Mesenchymal stem cell (in vitro differentiated cells and primary cell): Measurements from ENCODE around the gene FCHSD1.

Experiments used
- DNase-seq: peaks from one replicate; pipeline ENCODE4 v3.0.0-alpha.2; 2013
- H2AFZ ChIP-seq: one replicate; pipeline ENCODE4 v1.6.1; 2013; ENCODE audit warnings: low read depth, mild to moderate bottlenecking, control low read depth, inconsistent platforms, low read length, moderate library complexity
- H2AK5ac ChIP-seq: 2 replicates; pipeline ENCODE4 v1.6.1; 2013; ENCODE audit warnings: low read length, moderate library complexity, mild to moderate bottlenecking, inconsistent platforms; ENCODE audit not compliant: severe bottlenecking
- H2BK120ac ChIP-seq: one replicate; pipeline ENCODE4 v1.6.1; 2013; ENCODE audit warnings: low read depth, mild to moderate bottlenecking, inconsistent platforms, low read length, moderate library complexity
- H2BK12ac ChIP-seq, 2 experiments: one replicate each; pipeline ENCODE4 v1.6.1; 2013; ENCODE audit warnings: inconsistent platforms in 2 of 2, low read length in 2 of 2, mild to moderate bottlenecking in 2 of 2, moderate library complexity in 2 of 2, control low read depth in 1 of 2
- H2BK15ac ChIP-seq: one replicate; pipeline ENCODE4 v1.6.1; 2013; ENCODE audit warnings: mild to moderate bottlenecking, low read depth, inconsistent platforms; ENCODE audit not compliant: poor library complexity, severe bottlenecking
- H2BK5ac ChIP-seq: 2 replicates; pipeline ENCODE4 v1.6.1; 2013; ENCODE audit warnings: low read depth, mild to moderate bottlenecking, low read length, control low read depth, inconsistent platforms; ENCODE audit not compliant: poor library complexity, severe bottlenecking
- H3K14ac ChIP-seq, 2 experiments: one replicate each; pipeline ENCODE4 v1.6.1; 2013; ENCODE audit warnings: inconsistent platforms in 2 of 2, low read length in 2 of 2, control low read depth in 1 of 2, mild to moderate bottlenecking in 1 of 2, moderate library complexity in 1 of 2
- H3K18ac ChIP-seq, 2 experiments: one replicate each; pipeline ENCODE4 v1.6.1; 2013; ENCODE audit warnings: inconsistent platforms in 2 of 2, low read length in 2 of 2, control low read depth in 1 of 2, low read depth in 1 of 2, mild to moderate bottlenecking in 1 of 2
- H3K23ac ChIP-seq, 2 experiments: one replicate each; pipeline ENCODE4 v1.6.1; 2013; ENCODE audit warnings: inconsistent platforms in 2 of 2, low read length in 2 of 2, mild to moderate bottlenecking in 2 of 2, moderate library complexity in 2 of 2, control low read depth in 1 of 2
- H3K27ac ChIP-seq: 2 replicates; pipeline ENCODE4 v1.5.1; 2013; ENCODE audit warnings: mild to moderate bottlenecking, moderate library complexity, low read length, control low read depth, inconsistent platforms; ENCODE audit not compliant: poor library complexity, severe bottlenecking
- H3K27me3 ChIP-seq, 2 experiments: 2 replicates each; pipeline versions ENCODE4 v1.6.1 to v1.7.0; 2013; ENCODE audit warnings: low read length in 2 of 2, mild to moderate bottlenecking in 2 of 2, moderate library complexity in 2 of 2, control low read depth in 1 of 2, inconsistent platforms in 1 of 2; ENCODE audit not compliant: control insufficient read depth in 1 of 2, insufficient read depth in 1 of 2
- H3K36me3 ChIP-seq, 2 experiments: 2 replicates each; pipeline versions ENCODE4 v1.6.1 to v1.7.0; 2013; ENCODE audit warnings: low read length in 2 of 2, control low read depth in 1 of 2, inconsistent platforms in 1 of 2, low read depth in 1 of 2, mild to moderate bottlenecking in 1 of 2; ENCODE audit not compliant: insufficient read depth in 2 of 2, control insufficient read depth in 1 of 2
- H3K4ac ChIP-seq, 2 experiments: one replicate each; pipeline ENCODE4 v1.6.1; 2013; ENCODE audit warnings: inconsistent platforms in 2 of 2, low read length in 2 of 2, mild to moderate bottlenecking in 2 of 2, moderate library complexity in 2 of 2, control low read depth in 1 of 2, low read depth in 1 of 2
- H3K4me1 ChIP-seq: 2 replicates; pipeline ENCODE4 v1.6.1; 2013; ENCODE audit warnings: low read depth, low read length, control low read depth; ENCODE audit not compliant: control insufficient read depth, insufficient read depth
- H3K4me2 ChIP-seq: 2 replicates; pipeline ENCODE4 v1.6.1; 2013; ENCODE audit warnings: low read length, mild to moderate bottlenecking, inconsistent platforms; ENCODE audit not compliant: poor library complexity, severe bottlenecking
- H3K4me3 ChIP-seq, 2 experiments: 2 replicates each; pipeline versions ENCODE4 v1.5.1 to v1.7.0; 2013; ENCODE audit warnings: low read length in 2 of 2, mild to moderate bottlenecking in 2 of 2, control low read depth in 1 of 2, low read depth in 1 of 2; ENCODE audit not compliant: insufficient read depth in 1 of 2
- H3K79me1 ChIP-seq: replicated peaks from 2 replicates; pipeline ENCODE4 v1.6.1; 2013; ENCODE audit warnings: mild to moderate bottlenecking, control low read depth, low read length, inconsistent platforms; ENCODE audit not compliant: poor library complexity, severe bottlenecking
- H3K9ac ChIP-seq: 2 replicates; pipeline ENCODE4 v1.7.0; 2013; ENCODE audit warnings: mild to moderate bottlenecking, low read length, moderate library complexity
- H3K9me3 ChIP-seq: 2 replicates; pipeline ENCODE4 v1.7.0; 2013; ENCODE audit warnings: mild to moderate bottlenecking, low read length; ENCODE audit not compliant: control insufficient read depth
- H4K8ac ChIP-seq: one replicate; pipeline ENCODE4 v1.6.1; 2013; ENCODE audit warnings: inconsistent platforms, mild to moderate bottlenecking, low read length, moderate library complexity
- H4K91ac ChIP-seq: one replicate; pipeline ENCODE4 v1.6.1; 2013; ENCODE audit warnings: mild to moderate bottlenecking, low read length, inconsistent platforms
- WGBS: methylation state at CpG from one replicate; pipeline ENCODE4 v1.1.7; 2013; ENCODE audit warnings: mixed read lengths; 5-methylcytosine and 5-hydroxymethylcytosine counted together

The FCHSD1 gene

DNA sequence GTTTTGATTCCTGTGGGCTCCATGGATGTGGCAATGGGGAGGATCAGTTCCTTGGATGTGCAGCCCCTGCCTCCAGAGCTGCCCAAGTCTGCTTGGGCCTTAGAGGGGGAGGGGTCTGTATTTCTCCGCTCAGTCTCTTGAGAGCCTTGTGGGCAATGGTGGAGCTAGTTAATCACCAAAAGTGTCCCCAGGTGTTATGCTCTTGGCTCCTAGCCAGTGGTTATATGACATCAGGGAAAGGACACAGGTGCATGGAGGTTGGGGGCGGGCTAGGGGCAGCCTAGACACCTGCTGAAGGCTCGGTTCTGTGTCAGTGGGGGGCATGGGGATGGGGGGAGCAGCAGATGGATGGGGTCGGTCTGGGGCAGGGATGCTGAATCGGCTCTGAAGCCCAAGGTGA is 43.3 kb upstream of the FCHSD1 start:
- no peak overlapping the region for H3K23ac ChIP-seq
- no peak overlapping the region for H2BK12ac ChIP-seq
- H3K27ac ChIP-seq: no peak overlapping the region
- H3K14ac ChIP-seq: no peak overlapping the region
- no peak overlapping the region for H2AFZ ChIP-seq
- H4K8ac ChIP-seq: no peak overlapping the region
- no peak overlapping the region for H2BK5ac ChIP-seq
- peaks cover 54 to 57% of the 10 kb centered on the region in 2 experiments for H3K27me3 ChIP-seq
- H3K4me2 ChIP-seq: no peak overlapping the region
- no peak overlapping the region for H3K4ac ChIP-seq
- no peak overlapping the region for H3K9ac ChIP-seq
- no peaks in the 10 kb centered on the region for H3K9me3 ChIP-seq
- H3K18ac ChIP-seq: no peak overlapping the region
- no peak for DNase-seq
- no peak overlapping the region for H4K91ac ChIP-seq
- no peak overlapping the region for H2BK120ac ChIP-seq
- H2AK5ac ChIP-seq: no peak overlapping the region
- H3K4me1 ChIP-seq: peaks cover 23% of the 10 kb centered on the region
- H2BK15ac ChIP-seq: no peak overlapping the region
- 69% methylated on average over 5 of the region's 5 CpGs for WGBS
- no peaks in the 10 kb centered on the region for H3K36me3 ChIP-seq
- H3K4me3 ChIP-seq: no peak overlapping the region
- no peaks in the 10 kb centered on the region for H3K79me1 ChIP-seq

DNA sequence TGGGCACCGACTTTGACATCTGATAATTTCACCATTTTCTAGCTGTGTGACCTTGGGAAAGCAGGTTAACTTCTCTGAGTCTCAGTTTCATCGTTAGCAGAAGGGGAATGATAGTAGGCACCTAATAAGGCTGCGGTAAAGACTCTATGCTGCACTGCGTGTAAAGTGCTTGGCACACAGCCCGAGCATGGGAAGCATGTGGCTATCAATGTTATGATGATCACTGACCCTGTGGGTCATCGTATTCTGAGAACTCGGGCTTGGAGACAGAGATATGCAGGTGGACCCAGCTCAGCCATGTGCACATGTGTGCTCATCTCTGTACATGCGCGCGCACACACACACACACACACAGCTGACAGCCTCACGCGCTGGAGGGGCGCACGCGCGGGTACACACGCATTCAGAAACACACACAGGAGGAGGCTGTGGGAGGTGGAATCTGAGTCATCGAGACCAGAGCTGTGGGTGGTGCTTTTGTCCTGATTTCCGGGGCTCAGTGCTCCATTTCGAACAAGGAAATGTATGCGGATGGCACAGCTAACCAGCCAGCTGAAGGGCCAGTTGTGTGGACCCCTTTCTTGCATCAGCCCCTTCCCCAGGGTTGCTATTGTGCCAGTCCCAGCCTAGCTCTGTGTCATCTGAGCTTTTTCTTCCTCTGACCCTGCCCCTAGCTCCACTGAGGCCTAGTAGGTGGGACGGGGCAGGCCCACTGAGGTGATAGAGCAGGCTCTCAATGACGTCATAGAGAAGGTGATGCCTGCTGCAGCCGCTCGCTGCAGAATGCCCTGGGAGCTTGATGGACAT is 41.9 kb upstream of the FCHSD1 start:
- Histone ChIP-seq H3K4ac (no peak overlapping the region), H2BK5ac (no peak overlapping the region), H3K27ac (no peak overlapping the region), H2AK5ac (no peak overlapping the region), H3K4me2 (no peak overlapping the region), H2AFZ (no peak overlapping the region), H3K18ac (no peak overlapping the region), H3K9ac (no peak overlapping the region), H3K79me1 (no peaks in the 10 kb centered on the region), H2BK12ac (no peak overlapping the region), H3K4me3 (no peak overlapping the region), H2BK120ac (no peak overlapping the region), H3K27me3 (peaks cover 52 to 53% of the 10 kb centered on the region in 2 experiments), H3K9me3 (no peaks in the 10 kb centered on the region), H2BK15ac (no peak overlapping the region), H3K36me3 (no peaks in the 10 kb centered on the region), H3K14ac (no peak overlapping the region), H4K91ac (no peak overlapping the region), H3K4me1 (peaks cover 23% of the 10 kb centered on the region), H3K23ac (no peak overlapping the region), H4K8ac (no peak overlapping the region)
- WGBS: 74% methylated on average over 24 of the region's 25 CpGs
- DNase-seq: peak; percentile 32

GRCh38 chr5:141692533-141692888 is 41.3 kb upstream of the FCHSD1 start:
- Histone ChIP-seq H3K9me3 (no peaks in the 10 kb centered on the region), H3K18ac (no peak overlapping the region), H2BK5ac (no peak overlapping the region), H2BK120ac (no peak overlapping the region), H3K14ac (peak overlapping the region in 1 of 2 experiments; percentile 27), H2BK12ac (no peak overlapping the region), H4K8ac (no peak overlapping the region), H3K4me2 (peak overlapping the region; percentile 55), H3K27ac (no peak overlapping the region), H3K4ac (no peak overlapping the region), H2AFZ (peak overlapping the region; percentile 30), H3K23ac (peak overlapping the region in 1 of 2 experiments; percentile 40), H3K79me1 (no peaks in the 10 kb centered on the region), H3K9ac (peak overlapping the region; percentile 40), H3K4me3 (peak overlapping the region in 1 of 2 experiments; percentile 73), H2AK5ac (no peak overlapping the region), H3K27me3 (peaks cover 46 to 47% of the 10 kb centered on the region in 2 experiments), H4K91ac (no peak overlapping the region), H3K36me3 (no peaks in the 10 kb centered on the region), H3K4me1 (peaks cover 23% of the 10 kb centered on the region), H2BK15ac (no peak overlapping the region)
- no peak for DNase-seq
- 26% methylated on average over 5 of the region's 5 CpGs for WGBS

- H3K9ac ChIP-seq: peak overlapping the region; percentile 40
- WGBS: 4% methylated on average over 30 of the region's 30 CpGs
- H3K27me3 ChIP-seq: peaks cover 41 to 42% of the 10 kb centered on the region in 2 experiments
- H2AK5ac ChIP-seq: no peak overlapping the region
- H3K27ac ChIP-seq: no peak overlapping the region
- no peak overlapping the region for H3K23ac ChIP-seq
- H4K8ac ChIP-seq: no peak overlapping the region
- H3K4ac ChIP-seq: no peak overlapping the region
- peak overlapping the region; percentile 30 for H2AFZ ChIP-seq
- H2BK120ac ChIP-seq: no peak overlapping the region
- H3K4me3 ChIP-seq: peak overlapping the region; percentile 38 to 73
- no peaks in the 10 kb centered on the region for H3K36me3 ChIP-seq
- H3K4me2 ChIP-seq: peak overlapping the region; percentile 55
- peaks cover 25% of the 10 kb centered on the region for H3K4me1 ChIP-seq
- H2BK12ac ChIP-seq: no peak overlapping the region
- H3K14ac ChIP-seq: no peak overlapping the region
- no peak overlapping the region for H2BK15ac ChIP-seq
- H2BK5ac ChIP-seq: no peak overlapping the region
- no peaks in the 10 kb centered on the region for H3K9me3 ChIP-seq
- no peak overlapping the region for H3K18ac ChIP-seq
- no peaks in the 10 kb centered on the region for H3K79me1 ChIP-seq
- no peak overlapping the region for H4K91ac ChIP-seq
- peak; percentile 80 for DNase-seq
These were observed 40.8 kb upstream of the FCHSD1 start for GRCh38 chr5:141691867-141692532.
